Nephron progenitor cell (in vitro differentiated cells): ENCODE results near the gene UTF1.

Experiments used
- DNase-seq: peaks from one replicate; pipeline ENCODE4 v3.0.0; 2021
- H3K27ac Mint-ChIP-seq: 2 replicates; pipeline ENCODE4 v1.8.0; 2021; ENCODE audit warnings: mild to moderate bottlenecking, moderate library complexity, mixed read lengths
- H3K27me3 Mint-ChIP-seq: 2 replicates; pipeline ENCODE4 v1.8.0; 2021; ENCODE audit warnings: mild to moderate bottlenecking, low read depth, mixed read lengths; ENCODE audit not compliant: poor library complexity
- H3K36me3 Mint-ChIP-seq: 2 replicates; pipeline ENCODE4 v1.8.0; 2021; ENCODE audit warnings: low read depth, mixed read lengths
- H3K4me1 Mint-ChIP-seq: 2 replicates; pipeline ENCODE4 v1.8.0; 2021; ENCODE audit warnings: mixed read lengths
- H3K4me3 Mint-ChIP-seq: 2 replicates; pipeline ENCODE4 v1.8.0; 2021; ENCODE audit warnings: mild to moderate bottlenecking, moderate library complexity, mixed read lengths
- H3K9me3 Mint-ChIP-seq: 2 replicates; pipeline ENCODE4 v1.8.0; 2021; ENCODE audit warnings: mild to moderate bottlenecking, moderate library complexity, mixed read lengths
- TF ChIP-seq, protein P1 (sequence below): fragments of 200-600 bp; sonication (generic); IDR thresholded peaks from 2 replicates; pipeline ENCODE4 v1.5.0; 2021; ENCODE audit warnings: antibody characterized with exemption

Gene UTF1

DNA sequence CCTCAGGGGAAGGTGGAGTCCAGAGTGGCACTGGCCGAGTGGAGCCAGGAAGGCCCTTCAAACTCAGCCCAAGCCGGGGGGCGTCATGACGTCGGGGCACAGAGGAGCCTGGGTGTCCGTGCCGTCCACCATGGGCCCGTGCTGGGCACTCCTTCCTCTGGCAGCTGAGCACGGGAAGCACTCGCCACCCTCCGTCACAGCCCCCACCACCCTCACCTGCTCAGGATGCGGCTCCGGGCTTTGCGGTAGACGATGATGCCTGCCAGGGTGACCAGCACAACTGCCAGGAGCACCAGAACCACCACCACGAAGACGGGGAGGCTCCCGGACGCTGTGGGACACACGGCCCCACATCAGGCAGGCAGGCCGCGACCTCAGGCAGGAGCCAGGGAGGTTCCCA, 38.5 kb downstream of the UTF1 start:
- no peaks in the 10 kb centered on the region for H3K4me1 Mint-ChIP-seq
- DNase-seq: no peak

DNA sequence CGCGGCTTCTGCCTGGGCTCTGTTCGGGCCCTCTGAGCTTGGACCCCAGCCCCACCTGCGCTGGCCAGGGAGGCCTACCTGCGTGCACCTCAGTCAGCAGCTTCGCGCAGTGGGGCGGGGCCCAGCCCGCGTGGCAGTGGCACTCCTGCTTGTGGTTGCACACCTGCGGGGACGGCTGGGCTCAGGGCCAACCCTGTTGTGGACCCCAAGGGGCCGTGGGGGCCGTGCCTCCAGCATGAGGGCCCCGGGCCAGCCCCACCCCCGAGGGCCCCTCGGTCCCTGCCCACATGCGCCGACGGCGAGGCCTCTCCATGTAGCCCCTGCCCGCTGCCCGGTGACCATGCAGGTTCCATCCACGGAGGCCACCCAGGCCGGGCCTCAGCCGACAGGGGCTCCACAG, 39.4 kb downstream of the UTF1 start:
- no peak for DNase-seq
- TF ChIP-seq, protein P1, sequence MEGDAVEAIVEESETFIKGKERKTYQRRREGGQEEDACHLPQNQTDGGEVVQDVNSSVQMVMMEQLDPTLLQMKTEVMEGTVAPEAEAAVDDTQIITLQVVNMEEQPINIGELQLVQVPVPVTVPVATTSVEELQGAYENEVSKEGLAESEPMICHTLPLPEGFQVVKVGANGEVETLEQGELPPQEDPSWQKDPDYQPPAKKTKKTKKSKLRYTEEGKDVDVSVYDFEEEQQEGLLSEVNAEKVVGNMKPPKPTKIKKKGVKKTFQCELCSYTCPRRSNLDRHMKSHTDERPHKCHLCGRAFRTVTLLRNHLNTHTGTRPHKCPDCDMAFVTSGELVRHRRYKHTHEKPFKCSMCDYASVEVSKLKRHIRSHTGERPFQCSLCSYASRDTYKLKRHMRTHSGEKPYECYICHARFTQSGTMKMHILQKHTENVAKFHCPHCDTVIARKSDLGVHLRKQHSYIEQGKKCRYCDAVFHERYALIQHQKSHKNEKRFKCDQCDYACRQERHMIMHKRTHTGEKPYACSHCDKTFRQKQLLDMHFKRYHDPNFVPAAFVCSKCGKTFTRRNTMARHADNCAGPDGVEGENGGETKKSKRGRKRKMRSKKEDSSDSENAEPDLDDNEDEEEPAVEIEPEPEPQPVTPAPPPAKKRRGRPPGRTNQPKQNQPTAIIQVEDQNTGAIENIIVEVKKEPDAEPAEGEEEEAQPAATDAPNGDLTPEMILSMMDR: no peak
- H3K27ac Mint-ChIP-seq: no peak overlapping the region
- H3K9me3 Mint-ChIP-seq: no peaks in the 10 kb centered on the region
- peaks cover 5% of the 10 kb centered on the region for H3K27me3 Mint-ChIP-seq
- H3K36me3 Mint-ChIP-seq: no peaks in the 10 kb centered on the region
- H3K4me3 Mint-ChIP-seq: no peak overlapping the region
- H3K4me1 Mint-ChIP-seq: no peaks in the 10 kb centered on the region

More for the DNA sequence above, 38.5 kb downstream of the UTF1 start:
- H3K27ac Mint-ChIP-seq: no peak overlapping the region
- no peaks in the 10 kb centered on the region for H3K36me3 Mint-ChIP-seq
- H3K9me3 Mint-ChIP-seq: no peaks in the 10 kb centered on the region
- H3K4me3 Mint-ChIP-seq: no peak overlapping the region
- peaks cover 5% of the 10 kb centered on the region for H3K27me3 Mint-ChIP-seq
- TF ChIP-seq, protein P1: no peak

DNA sequence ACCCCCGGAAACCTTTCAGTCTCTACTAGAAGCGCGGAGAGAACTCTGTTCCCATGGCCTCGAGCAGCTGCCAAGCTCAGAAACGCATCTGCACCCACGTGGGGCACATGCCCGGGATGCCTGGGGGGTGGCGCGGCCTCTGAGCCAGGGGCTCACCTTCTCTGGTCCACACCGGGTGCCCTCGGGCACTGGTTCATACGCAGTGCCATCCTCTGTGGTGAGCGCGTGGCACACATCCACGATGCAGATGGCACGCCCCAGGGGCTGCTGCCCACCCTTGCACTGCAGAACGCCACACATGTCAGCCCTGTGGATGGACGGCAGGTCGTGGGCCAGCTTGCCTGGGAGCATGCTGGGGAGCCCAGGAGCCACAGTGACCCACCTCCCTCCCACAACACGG, 40.2 kb downstream of the UTF1 start:
- no peaks in the 10 kb centered on the region for H3K4me1 Mint-ChIP-seq
- DNase-seq: no peak
- TF ChIP-seq, protein P1: no peak
- H3K27ac Mint-ChIP-seq: no peak overlapping the region
- no peaks in the 10 kb centered on the region for H3K9me3 Mint-ChIP-seq
- H3K4me3 Mint-ChIP-seq: no peak overlapping the region
- no peaks in the 10 kb centered on the region for H3K36me3 Mint-ChIP-seq
- H3K27me3 Mint-ChIP-seq: peaks cover 5% of the 10 kb centered on the region

DNA sequence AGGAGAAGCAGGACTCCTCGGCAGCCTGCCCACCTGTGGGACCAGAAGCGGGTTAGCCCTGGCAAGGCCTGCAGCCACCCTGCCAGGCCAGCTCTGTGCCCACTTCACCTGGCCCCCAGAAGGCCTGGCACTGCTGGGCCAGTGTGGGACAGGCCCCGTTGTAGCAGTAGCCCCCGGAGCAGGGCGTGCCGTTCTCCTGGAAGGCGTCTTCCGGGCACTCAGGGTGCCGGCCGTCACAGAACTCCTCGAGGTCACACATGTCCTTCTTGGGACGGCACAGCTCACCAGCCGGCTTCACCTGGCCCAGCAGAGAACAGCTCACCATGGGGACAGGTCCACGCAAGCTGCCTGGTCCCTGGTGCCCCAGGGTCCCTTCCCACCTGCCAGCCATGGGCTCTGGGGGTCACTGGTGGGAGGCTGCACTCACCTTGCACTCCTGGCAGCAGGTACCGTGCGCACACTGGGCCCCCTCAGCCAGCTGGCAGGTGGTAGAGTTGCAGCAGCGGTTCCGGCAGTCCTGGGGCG, 40.8 kb downstream of the UTF1 start:
- Mint-ChIP-seq H3K27ac (no peak overlapping the region), H3K4me1 (peaks cover 5% of the 10 kb centered on the region), H3K4me3 (no peak overlapping the region), H3K36me3 (no peaks in the 10 kb centered on the region), H3K9me3 (no peaks in the 10 kb centered on the region), H3K27me3 (peaks cover 10% of the 10 kb centered on the region)
- TF ChIP-seq, protein P1: no peak
- no peak for DNase-seq

DNA sequence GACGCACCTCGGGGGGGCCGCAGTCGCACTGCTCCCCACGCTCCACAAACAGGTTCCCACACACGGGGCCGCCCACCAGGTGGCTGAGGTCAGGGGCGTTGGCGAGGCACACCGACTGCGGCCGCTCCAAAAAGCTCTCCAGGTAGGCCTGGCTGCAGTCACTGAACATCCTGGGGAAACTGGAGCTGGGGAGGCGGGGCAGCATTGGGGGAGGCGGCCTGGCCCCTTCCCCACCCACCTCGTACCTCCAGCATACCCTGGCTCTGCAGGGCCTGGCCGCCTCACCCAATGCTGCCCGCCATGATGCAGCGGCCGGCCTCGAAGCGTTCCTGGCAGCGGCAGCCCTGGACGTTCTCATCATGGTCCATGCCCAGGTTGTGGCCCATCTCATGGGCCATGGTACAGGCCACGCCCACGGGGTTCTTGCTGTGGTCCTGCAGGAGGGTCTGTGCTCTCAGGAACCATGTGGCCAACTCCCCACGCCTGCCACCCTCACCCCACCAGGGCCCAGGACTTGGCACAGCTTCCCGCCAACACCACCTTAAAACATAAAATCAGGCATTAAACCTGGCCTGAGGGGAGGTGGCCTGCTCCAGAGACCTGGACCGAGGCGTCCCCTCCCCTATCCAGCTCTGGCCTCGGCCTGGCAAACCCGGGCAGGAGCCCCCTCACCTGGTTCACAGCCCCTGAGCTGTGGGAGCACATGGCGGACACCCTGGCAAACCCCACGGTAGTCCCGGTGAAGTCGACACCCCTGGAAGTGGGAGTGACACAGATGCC, 41.7 kb downstream of the UTF1 start:
- Mint-ChIP-seq H3K27me3 (peaks cover 13% of the 10 kb centered on the region), H3K4me3 (no peak overlapping the region), H3K27ac (no peak overlapping the region), H3K4me1 (peaks cover 9% of the 10 kb centered on the region), H3K9me3 (no peaks in the 10 kb centered on the region), H3K36me3 (no peaks in the 10 kb centered on the region)
- TF ChIP-seq, protein P1: no peak
- no peak for DNase-seq
